Omental fat pad (tissue), 4 donors: ENCODE data around the gene ACSS1. TPM values are rescaled to one million over a fixed set of nuclear protein-coding genes. Genes with fewer than 3 reads are reported as not detected.

ENCODE experiments used
- ATAC-seq: fragments of 150-250 bp; one replicate; pipeline ENCODE4 v1.9.1; 2016; ENCODE audit warnings: mild to moderate bottlenecking, moderate library complexity; ENCODE audit not compliant: low FRiP score
- DNase-seq: peaks from one replicate; pipeline ENCODE4 v3.0.0-alpha.2; 2019; ENCODE audit warnings: low spot score
- small RNA-seq: library from RNA; depleted of rRNA; stranded (forward); fragments of <200 nt; gene quantifications from one replicate; pipeline ENCODE3, GENCODE V24; 2016
- total RNA-seq, 4 donors: library from RNA; depleted of rRNA; stranded (reverse); fragments of >200 nt; gene quantifications; one replicate each; pipeline ENCODE4 v1.1.0, GENCODE V29; 2016
- TF ChIP-seq, protein P1 (sequence below), 3 donors: fragments of 450-650 bp; IDR thresholded peaks; one replicate each; pipeline ENCODE4 v1.5.1; 2016 to 2017; ENCODE audit warnings: antibody characterized with exemption in 3 of 3, mild to moderate bottlenecking in 3 of 3, moderate library complexity in 2 of 3

The ACSS1 gene
- total RNA-seq, 4 donors from 2014 or later: 15.9 to 45.4 (median 19.0) TPM

DNA sequence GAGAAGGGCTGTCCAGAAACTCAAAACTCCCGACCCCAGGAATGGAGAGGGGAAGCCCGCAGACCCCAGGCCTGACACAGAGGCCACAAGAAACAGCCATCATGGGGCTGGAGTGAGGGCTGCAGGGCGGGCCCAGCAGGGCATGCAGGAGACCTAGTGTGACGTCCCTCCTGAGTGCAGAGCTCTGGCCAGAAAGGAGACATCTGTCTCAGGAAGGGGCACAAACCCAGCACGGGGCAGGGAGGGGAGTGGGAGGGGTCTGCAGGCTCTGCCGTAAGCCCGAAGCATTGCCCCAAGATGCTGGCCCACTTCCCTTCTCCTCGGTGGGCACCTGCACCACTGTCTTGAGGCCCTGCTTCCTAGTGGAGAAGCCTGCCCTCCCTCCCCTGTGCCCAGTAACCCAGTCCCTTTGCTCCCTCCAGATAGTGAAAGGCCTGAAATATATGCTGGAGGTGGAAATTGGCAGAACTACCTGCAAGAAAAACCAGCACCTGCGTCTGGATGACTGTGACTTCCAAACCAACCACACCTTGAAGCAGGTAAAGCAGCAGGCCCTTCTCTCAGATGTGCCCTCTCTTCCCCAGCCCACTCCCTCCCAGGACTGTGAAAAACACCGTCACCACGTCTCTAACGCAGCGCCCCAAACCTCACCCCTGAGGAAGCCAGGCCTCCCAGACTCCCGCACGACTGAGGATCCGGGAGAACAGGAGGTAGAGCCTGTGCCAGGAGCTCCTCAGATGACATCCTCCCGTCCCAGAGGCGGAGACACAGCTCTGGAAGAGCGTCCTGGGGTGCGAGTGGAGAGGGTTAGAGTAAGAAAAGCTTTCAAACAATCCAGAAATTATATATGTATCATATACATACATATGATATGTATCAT, 99.2 kb downstream of the ACSS1 start:
- ATAC-seq (no peak), DNase-seq (no peak)
- TF ChIP-seq, protein P1, sequence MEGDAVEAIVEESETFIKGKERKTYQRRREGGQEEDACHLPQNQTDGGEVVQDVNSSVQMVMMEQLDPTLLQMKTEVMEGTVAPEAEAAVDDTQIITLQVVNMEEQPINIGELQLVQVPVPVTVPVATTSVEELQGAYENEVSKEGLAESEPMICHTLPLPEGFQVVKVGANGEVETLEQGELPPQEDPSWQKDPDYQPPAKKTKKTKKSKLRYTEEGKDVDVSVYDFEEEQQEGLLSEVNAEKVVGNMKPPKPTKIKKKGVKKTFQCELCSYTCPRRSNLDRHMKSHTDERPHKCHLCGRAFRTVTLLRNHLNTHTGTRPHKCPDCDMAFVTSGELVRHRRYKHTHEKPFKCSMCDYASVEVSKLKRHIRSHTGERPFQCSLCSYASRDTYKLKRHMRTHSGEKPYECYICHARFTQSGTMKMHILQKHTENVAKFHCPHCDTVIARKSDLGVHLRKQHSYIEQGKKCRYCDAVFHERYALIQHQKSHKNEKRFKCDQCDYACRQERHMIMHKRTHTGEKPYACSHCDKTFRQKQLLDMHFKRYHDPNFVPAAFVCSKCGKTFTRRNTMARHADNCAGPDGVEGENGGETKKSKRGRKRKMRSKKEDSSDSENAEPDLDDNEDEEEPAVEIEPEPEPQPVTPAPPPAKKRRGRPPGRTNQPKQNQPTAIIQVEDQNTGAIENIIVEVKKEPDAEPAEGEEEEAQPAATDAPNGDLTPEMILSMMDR (IDR thresholded peaks at IDR 0.05): no peak

GRCh38 chr20:24957326-24958016, 100.5 kb downstream of the ACSS1 start:
- TF ChIP-seq, protein P1 (IDR thresholded peaks at IDR 0.05): no peak
- no peak for DNase-seq
- no peak for ATAC-seq

Small RNA genes within 50 kb of the gene (small RNA-seq; reads per million reads assigned to genes)
- gene RNU6-1257P: not detected

Other genes starting within 250 kb of the ACSS1 start
- gene CST7, start 108.9 kb downstream of the ACSS1 start, total RNA-seq: 10 to 100 TPM in 2 of 4 donors, 1 to 10 TPM in 2; 6.4 to 20.5 (median 12.2) TPM
- gene APMAP, start 65.4 kb downstream of the ACSS1 start, total RNA-seq: 100 to 1,000 TPM in 3 of 4 donors, 10 to 100 TPM in 1; 85.3 to 337 (median 163) TPM
- not detected for gene VSX1, start 24.0 kb upstream of the ACSS1 start, total RNA-seq
- gene ENTPD6, start 137.6 kb upstream of the ACSS1 start, total RNA-seq: 10 to 100 TPM; 44.6 to 71.0 (median 60.0) TPM
- 10 to 100 TPM; 63.7 to 94.6 (median 82.4) TPM for gene PYGB, start 189.9 kb upstream of the ACSS1 start, total RNA-seq